GM15510 (cell line): ENCODE data around the gene ZSCAN31.

ENCODE experiments used
- POLR2A ChIP-seq: IDR thresholded peaks from 3 replicates; pipeline ENCODE4 v1.6.1; 2011; ENCODE audit warnings: borderline replicate concordance; ENCODE audit not compliant: insufficient read length; ENCODE audit errors: extremely low read depth

The ZSCAN31 gene

GRCh38 chr6:28337121-28337520, 1.2 kb upstream of the ZSCAN31 start:
- TF ChIP-seq POLR2A, result no peak

DNA sequence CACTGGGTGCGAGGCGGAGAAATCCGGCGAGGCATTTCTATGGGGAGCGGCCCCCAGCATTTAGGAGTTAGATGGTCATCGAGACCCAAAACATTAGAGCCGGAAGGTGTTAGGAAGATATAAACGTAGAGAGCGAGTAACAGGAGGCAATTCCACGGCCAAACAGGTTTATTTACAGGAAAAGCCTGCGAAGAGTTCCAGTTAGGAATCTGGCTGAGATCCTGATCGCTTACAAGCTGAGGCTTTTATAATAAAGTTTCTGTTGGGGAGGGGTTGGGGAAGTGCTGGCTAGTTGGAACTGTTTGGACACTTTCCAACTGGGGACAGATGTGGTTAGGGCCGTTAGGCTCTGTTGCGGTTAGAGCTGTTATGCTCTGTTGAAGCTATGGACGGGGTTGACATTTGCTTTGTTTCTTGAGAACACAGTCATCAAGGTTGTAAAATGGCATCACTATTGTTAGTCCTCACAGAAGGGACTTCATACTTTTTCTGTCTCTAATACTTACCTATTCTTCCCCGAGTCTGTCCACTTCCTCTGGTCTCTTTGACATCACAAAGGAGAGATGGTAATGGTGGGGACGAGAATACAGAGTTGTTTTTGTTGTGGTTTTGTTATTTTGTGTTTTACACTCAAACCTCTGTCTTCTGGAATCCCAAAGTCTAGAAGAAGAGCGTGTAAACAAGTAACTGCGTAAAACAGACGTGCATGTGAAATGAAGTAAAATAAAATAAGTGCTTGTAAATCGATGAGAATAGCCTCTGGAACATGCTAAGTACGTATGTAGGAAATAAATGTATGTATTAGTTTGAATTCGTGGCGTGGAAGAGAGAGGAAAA, 554 bp upstream of the ZSCAN31 start:
- TF ChIP-seq POLR2A, result no peak

- no peak for TF ChIP-seq POLR2A
Observed at GRCh38 chr6:28335040-28335563, 846 bp downstream of the ZSCAN31 start.

DNA sequence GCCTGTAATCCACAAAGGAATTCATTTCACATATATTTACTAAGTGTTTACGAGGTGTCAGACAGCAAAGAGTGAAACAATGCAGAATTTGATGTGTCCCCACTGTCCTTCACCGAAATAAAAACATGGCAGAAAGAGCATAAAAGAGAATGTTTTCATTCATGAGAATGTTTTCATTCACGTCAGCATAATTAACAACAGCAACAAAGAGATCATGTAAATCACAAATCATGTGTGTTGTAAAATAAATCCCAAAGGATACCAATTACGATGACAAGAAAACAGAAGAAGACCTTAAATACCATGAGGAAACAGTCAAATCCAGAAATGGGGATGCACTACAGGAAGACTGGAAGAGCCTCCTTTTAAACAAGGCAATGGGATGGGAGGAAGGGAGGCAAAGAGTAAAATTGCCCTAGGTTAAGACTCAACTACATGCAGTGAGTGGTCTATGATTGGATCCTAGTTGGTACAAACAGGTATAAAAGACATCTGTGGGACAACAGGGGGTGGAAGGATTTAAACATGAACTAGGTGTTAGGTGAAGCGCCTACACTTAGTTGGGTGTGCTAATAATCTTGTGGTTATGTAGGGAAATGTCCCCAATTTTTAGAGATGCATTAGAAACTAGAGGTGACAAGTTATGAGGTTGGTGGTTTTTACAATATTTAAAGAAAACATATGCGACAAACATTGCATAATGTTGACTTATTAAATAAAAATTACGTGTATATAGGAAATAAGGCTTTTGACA, 1.5 kb downstream of the ZSCAN31 start:
- TF ChIP-seq POLR2A, result no peak

GRCh38 chr6:28333599-28334018, 2.3 kb downstream of the ZSCAN31 start:
- no peak for TF ChIP-seq POLR2A

DNA sequence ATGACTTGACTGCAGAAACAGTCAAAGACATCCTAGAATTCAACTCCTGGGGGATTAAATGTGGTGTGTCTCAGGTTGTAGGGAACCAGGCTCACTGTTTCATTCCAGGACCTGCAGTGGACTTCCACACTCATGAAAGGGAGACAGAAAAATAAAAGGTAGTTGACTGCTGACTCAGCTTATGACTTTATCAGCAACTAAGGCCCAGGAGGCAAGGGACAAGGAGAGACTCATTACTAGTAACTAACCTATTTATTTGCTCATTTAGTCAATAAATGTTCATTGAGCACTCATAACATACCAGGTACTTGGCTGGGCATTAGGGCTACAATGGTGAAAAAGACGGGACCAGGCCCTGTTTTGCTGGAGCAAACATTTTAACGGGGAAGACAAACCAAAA, 2.9 kb downstream of the ZSCAN31 start:
- TF ChIP-seq POLR2A, result no peak

GRCh38 chr6:28330041-28330440, 5.9 kb downstream of the ZSCAN31 start:
- no peak for TF ChIP-seq POLR2A

GRCh38 chr6:28326371-28326948, 9.5 kb downstream of the ZSCAN31 start:
- TF ChIP-seq POLR2A, result no peak

- no peak for TF ChIP-seq POLR2A
Observed at GRCh38 chr6:28323813-28324424, 12.0 kb downstream of the ZSCAN31 start.

DNA sequence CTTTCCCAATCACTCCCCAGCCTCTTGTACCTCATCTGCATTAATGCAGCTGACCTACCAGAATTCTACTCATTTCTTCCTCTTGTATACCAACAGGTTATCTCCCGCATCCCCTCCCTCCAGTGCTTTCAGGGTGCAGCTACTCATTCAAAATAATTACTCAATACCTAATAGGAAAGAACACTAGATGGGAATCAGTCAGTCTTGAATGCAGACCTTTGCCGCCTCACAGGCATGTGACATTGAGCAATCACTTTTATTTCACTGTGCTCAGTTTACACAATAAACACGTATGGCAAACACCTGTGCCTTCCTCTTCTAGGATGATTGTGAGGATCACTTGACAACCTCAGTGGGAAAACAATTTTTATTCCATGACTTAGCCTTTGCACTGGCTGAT, 13.3 kb downstream of the ZSCAN31 start:
- TF ChIP-seq POLR2A, result no peak

- TF ChIP-seq POLR2A, result no peak
Observed at GRCh38 chr6:28315628-28316027, 20.3 kb downstream of the ZSCAN31 start.

DNA sequence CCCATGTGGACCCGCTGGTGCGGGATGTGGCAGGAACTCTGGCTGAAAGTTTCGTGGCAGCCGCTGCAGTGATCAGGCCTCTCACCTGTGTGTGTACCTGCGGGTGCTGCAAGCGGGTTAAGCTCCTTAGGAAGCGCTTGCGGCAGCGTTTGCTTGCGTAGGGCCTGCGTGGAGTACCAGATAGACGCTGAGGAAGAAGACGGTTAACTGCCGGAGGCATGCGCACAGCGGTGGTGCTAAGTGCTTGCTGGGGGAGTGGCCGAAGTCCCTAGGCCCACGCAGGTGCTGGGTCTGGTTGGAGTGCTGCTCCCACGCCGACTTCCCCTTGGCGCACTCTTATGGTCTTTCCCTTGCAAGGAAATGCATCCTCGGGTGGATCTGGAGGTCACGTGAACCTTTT, 23.0 kb downstream of the ZSCAN31 start:
- no peak for TF ChIP-seq POLR2A

GRCh38 chr6:28311139-28311823, 24.7 kb downstream of the ZSCAN31 start:
- no peak for TF ChIP-seq POLR2A

GRCh38 chr6:28303570-28303969, 32.4 kb downstream of the ZSCAN31 start:
- TF ChIP-seq POLR2A, result no peak
